GM12891 (cell line): ENCODE results near the gene RBM11.

Experiments
- DNase-seq: peaks from one replicate; pipeline ENCODE4 v3.0.0; 2011; ENCODE audit warnings: low spot score; ENCODE audit not compliant: insufficient read length
- FAIRE-seq: peaks from 2 replicates; lab custom pipeline; 2011; peaks lifted over from hg19 to GRCh38; lab: Jason Lieb, UNC
- PAX5 ChIP-seq: IDR thresholded peaks from 2 replicates; pipeline ENCODE4 v1.6.1; 2011; ENCODE audit warnings: low read length, moderate library complexity, mild to moderate bottlenecking; ENCODE audit not compliant: insufficient read depth, severe bottlenecking
- POLR2A ChIP-seq: IDR thresholded peaks from 2 replicates; pipeline ENCODE4 v1.6.1; 2011; ENCODE audit warnings: low read depth, low read length, control low read depth
- POLR2AphosphoS5 ChIP-seq: IDR thresholded peaks from 2 replicates; pipeline ENCODE4 v1.6.1; 2011; ENCODE audit warnings: low read depth, low read length, control low read depth
- POU2F2 ChIP-seq: IDR thresholded peaks from 2 replicates; pipeline ENCODE4 v1.6.1; 2011; ENCODE audit warnings: low read depth, mild to moderate bottlenecking, control low read depth, low read length, moderate library complexity
- SPI1 ChIP-seq: IDR thresholded peaks from 2 replicates; pipeline ENCODE4 v1.6.1; 2011; ENCODE audit warnings: low read depth, low read length, control low read depth
- TAF1 ChIP-seq: IDR thresholded peaks from 2 replicates; pipeline ENCODE4 v1.6.1; 2011; ENCODE audit warnings: low read depth, low read length, control low read depth

Gene RBM11

DNA sequence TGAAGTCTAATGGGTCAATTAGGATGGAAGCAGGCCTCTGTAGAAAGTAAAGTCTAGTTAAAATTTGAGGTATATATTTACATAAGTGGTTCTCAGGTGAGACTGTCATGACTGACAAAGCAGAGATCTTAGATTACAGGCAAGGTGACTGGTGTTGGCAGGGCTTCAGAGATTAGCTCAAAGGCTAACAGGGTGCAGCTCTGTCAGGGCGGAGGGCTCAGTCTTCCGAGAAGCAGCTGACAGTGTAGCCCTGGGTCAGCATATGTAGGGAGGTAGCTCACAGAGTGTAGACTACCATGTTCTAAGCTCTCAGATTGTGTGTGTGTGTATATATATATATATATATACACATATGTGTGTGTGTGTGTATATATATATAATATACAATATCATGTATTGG lies 54.7 kb downstream of the RBM11 start:
- TF ChIP-seq POLR2A = no peak
- TF ChIP-seq POU2F2 = no peak
- no peak for TF ChIP-seq SPI1
- no peak for TF ChIP-seq TAF1
- TF ChIP-seq PAX5 = no peak
- TF ChIP-seq POLR2AphosphoS5 = no peak
- FAIRE-seq (no peak), DNase-seq (no peak)

DNA sequence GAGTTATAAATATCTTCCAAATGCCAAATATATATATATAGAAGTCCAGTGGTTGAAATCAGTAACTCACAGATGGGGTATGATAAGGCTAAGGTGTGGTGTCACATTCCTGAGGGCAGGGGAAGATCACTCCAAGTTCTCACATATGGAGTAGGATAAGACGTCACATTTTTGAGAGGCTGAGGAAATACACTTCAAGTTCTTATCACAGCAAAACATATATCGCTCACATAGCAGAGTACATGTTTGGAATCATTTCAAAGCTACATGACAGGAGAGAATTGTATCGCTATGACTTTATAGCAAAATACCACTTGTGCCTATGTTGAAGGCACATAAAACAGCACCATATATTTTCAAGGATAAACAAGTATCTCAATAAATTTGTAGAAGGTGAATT lies 55.1 kb downstream of the RBM11 start:
- DNase-seq (no peak), FAIRE-seq (no peak)
- no peak for TF ChIP-seq PAX5
- no peak for TF ChIP-seq POU2F2
- TF ChIP-seq TAF1 = no peak
- TF ChIP-seq SPI1 = no peak
- TF ChIP-seq POLR2A = no peak
- no peak for TF ChIP-seq POLR2AphosphoS5

DNA sequence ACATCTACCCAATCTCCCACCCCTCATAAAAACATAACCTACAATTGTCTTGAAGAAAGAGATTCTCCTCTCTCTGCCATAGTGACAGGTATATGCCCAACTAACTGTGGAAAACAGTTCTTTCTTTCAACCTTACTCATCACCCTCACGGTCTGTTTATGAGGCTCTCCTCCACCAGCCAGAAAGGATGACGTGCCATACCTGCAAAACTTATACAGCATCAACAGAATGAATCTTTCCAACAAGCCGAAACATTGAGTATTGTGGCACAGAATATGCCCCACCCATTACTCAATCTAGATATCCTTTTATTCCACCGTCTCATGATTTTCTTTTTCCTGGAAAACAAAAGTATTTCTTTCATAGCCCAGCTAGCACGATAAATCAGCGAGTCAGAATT lies 55.7 kb downstream of the RBM11 start:
- FAIRE-seq = no peak
- no peak for DNase-seq
- TF ChIP-seq POLR2A = no peak
- no peak for TF ChIP-seq POLR2AphosphoS5
- TF ChIP-seq PAX5 = no peak
- no peak for TF ChIP-seq TAF1
- TF ChIP-seq SPI1 = no peak
- TF ChIP-seq POU2F2 = no peak

DNA sequence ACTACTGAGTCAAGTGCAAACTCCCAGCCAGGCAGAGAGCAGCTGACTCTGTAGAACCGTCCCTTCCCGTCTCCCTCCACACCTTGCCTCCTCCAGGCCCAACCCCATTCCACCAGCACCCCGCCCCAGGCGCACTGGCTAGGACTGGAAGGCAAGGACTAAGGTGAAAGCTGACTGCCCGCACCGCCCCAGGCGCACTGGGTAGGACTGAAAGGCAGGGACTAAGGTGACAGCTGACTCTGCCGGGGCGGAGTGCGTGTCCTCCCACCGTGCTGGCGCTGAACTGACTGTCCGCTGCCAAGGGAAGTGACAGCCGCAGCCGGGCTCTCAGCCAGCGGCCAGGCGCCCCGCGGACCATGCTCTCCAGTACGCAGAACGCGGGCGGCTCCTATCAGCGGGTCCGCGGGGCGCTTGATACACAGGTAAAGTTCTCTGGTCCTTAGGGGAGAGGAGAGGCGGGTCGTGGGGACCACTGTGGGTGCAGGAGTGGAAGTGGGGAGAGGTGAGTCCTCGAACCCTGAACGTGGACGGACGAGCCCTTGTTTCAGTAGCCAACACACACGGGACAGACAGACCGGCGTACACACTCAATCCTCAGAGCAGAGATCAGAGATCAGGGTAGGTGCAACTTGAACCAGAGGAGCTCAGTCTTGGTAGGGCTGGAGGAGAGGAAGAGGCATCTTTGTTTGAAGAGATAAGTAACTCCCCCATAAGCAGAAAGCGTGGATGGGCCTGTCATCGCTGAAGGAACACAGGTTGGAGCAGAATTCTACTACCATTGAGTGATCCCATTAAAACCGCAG lies 58.0 kb downstream of the RBM11 start:
- DNase-seq = no peak
- no peak for TF ChIP-seq POLR2AphosphoS5
- no peak for TF ChIP-seq POLR2A
- TF ChIP-seq TAF1 = no peak
- no peak for TF ChIP-seq POU2F2
- TF ChIP-seq SPI1 = no peak
- no peak for TF ChIP-seq PAX5
- no peak for FAIRE-seq

- TF ChIP-seq SPI1 (no peak), TAF1 (no peak), PAX5 (no peak), POLR2A (no peak), POLR2AphosphoS5 (no peak), POU2F2 (no peak)
- FAIRE-seq (no peak), DNase-seq (no peak)
These were observed 59.8 kb downstream of the RBM11 start for GRCh38 chr21:14275702-14276205.
